Measurements from ENCODE around the gene CUL2. TPM values are rescaled to one million over a fixed set of nuclear protein-coding genes. Genes with fewer than 3 reads are reported as not detected.

Gene CUL2
- total and polyA plus RNA-seq, 2 experiments from 2014 or later = 17.2 to 38.3 TPM

DNA sequence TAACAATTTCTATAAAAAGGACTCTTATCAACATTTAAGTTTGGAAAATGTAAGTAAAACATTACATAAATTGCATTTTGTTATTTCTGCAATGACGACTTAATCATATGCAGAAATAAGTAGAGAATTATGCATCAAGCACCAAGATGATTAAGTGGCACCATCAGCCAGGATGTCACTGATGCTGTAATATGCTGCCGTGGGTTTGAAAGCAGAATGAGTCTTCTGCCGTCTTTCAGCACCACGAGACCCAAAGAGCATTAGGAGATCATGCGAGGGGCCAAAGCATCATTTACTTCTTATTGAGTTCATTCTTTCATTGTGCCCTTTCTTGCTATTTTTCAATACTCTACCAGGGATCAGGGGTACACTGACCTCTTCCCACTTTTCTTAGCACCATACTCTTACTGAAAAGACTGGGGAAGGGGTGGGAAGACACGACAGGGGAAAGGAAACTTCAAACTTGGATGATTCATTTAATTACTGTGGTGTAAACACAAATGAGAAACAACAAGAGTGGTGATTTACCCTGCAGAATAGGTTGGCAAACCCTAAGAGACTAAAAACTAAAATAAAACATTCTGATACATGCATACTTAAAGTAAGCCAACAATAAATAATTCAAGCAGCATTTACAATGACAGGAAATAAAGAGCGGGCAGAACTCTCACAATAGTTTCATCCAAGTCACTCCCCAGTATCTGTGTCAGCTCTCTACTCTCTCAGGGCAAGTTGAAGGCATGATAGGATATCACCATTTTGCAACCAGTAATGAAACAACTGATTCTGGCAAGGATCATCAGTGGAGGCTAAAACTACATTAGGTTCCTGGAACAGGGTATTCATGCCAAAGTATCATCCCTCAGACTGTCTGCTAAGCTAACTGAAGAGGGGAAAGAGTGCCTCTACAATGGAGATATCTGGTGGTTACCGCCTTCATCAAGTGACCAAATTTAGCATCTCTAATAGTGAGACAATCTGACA lies 70.8 kb downstream of the CUL2 start:
- no peak for ATAC-seq
- H3K4me2 ChIP-seq = no peak overlapping the region
- H3F3A ChIP-seq (replicated peaks; ENCODE audit: low read depth) = no peaks in the 10 kb centered on the region
- H3K36me3 ChIP-seq (ENCODE audit: insufficient read depth) = peaks cover 4% of the 10 kb centered on the region; the same call in 1 of the 2 replicates
- Mint-ChIP-seq H3K27ac (no peak overlapping the region), H3K36me3 (ENCODE audit: low read depth) (peaks cover 14% of the 10 kb centered on the region; the same call in 2 of the 3 replicates), H3K27me3 (ENCODE audit: insufficient read depth, low read depth, poor library complexity) (no peaks in the 10 kb centered on the region), H3K4me3 (no peak overlapping the region), H3K9me3 (no peaks in the 10 kb centered on the region), H3K4me1 (no peaks in the 10 kb centered on the region)
- no peaks in the 10 kb centered on the region for H3K4me1 ChIP-seq (ENCODE audit: insufficient read depth)
- H2AFZ ChIP-seq = no peak overlapping the region
- H3K4me3 ChIP-seq = no peak overlapping the region
- no peaks in the 10 kb centered on the region for H3K9me2 ChIP-seq (ENCODE audit: insufficient read depth)
- H3K27me3 ChIP-seq (ENCODE audit: insufficient read depth) = no peaks in the 10 kb centered on the region
- no peak for DNase-seq (ENCODE audit: low spot score)
- peak overlapping the region; percentile 64; the same call in 1 of the 2 replicates for H3K27ac ChIP-seq (ENCODE audit: low read depth)
- peaks cover 4% of the 10 kb centered on the region; the same call in 1 of the 2 replicates for H4K20me1 ChIP-seq (replicated peaks; ENCODE audit: insufficient read depth)
- TF ChIP-seq CREB1 (CRISPR knock-in tag; IDR thresholded peaks at IDR 0.05; ENCODE audit: low read depth) = no peak
- TF ChIP-seq, protein P1, sequence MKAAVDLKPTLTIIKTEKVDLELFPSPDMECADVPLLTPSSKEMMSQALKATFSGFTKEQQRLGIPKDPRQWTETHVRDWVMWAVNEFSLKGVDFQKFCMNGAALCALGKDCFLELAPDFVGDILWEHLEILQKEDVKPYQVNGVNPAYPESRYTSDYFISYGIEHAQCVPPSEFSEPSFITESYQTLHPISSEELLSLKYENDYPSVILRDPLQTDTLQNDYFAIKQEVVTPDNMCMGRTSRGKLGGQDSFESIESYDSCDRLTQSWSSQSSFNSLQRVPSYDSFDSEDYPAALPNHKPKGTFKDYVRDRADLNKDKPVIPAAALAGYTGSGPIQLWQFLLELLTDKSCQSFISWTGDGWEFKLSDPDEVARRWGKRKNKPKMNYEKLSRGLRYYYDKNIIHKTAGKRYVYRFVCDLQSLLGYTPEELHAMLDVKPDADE (IDR thresholded peaks at IDR 0.05) = no peak
- no peak for TF ChIP-seq STAT1 (IDR thresholded peaks at IDR 0.05; ENCODE audit: unreplicated experiment)
- no peak for TF ChIP-seq NANOG (IDR thresholded peaks at IDR 0.05; ENCODE audit: borderline replicate concordance)
- TF ChIP-seq ZNF462 (CRISPR knock-in tag; IDR thresholded peaks at IDR 0.05) = no peak
- TF ChIP-seq POLR2AphosphoS5 (IDR thresholded peaks at IDR 0.05; ENCODE audit: low read depth) = no peak
- TF ChIP-seq, protein P2, sequence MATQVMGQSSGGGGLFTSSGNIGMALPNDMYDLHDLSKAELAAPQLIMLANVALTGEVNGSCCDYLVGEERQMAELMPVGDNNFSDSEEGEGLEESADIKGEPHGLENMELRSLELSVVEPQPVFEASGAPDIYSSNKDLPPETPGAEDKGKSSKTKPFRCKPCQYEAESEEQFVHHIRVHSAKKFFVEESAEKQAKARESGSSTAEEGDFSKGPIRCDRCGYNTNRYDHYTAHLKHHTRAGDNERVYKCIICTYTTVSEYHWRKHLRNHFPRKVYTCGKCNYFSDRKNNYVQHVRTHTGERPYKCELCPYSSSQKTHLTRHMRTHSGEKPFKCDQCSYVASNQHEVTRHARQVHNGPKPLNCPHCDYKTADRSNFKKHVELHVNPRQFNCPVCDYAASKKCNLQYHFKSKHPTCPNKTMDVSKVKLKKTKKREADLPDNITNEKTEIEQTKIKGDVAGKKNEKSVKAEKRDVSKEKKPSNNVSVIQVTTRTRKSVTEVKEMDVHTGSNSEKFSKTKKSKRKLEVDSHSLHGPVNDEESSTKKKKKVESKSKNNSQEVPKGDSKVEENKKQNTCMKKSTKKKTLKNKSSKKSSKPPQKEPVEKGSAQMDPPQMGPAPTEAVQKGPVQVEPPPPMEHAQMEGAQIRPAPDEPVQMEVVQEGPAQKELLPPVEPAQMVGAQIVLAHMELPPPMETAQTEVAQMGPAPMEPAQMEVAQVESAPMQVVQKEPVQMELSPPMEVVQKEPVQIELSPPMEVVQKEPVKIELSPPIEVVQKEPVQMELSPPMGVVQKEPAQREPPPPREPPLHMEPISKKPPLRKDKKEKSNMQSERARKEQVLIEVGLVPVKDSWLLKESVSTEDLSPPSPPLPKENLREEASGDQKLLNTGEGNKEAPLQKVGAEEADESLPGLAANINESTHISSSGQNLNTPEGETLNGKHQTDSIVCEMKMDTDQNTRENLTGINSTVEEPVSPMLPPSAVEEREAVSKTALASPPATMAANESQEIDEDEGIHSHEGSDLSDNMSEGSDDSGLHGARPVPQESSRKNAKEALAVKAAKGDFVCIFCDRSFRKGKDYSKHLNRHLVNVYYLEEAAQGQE (IDR thresholded peaks at IDR 0.05; ENCODE audit: unreplicated experiment) = no peak
- no peak for TF ChIP-seq ZNF331 (CRISPR knock-in tag; IDR thresholded peaks at IDR 0.05; ENCODE audit: low read depth)
- TF ChIP-seq ZNF114 (CRISPR knock-in tag; IDR thresholded peaks at IDR 0.05) = no peak
- TF ChIP-seq EZH2 (IDR thresholded peaks at IDR 0.05; ENCODE audit: low read depth, unreplicated experiment) = no peak
- no peak for TF ChIP-seq CTCF (conservative IDR thresholded peaks at IDR 0.05; ENCODE audit: low read depth in 2 of 2)
- no peak for TF ChIP-seq JUNB (IDR thresholded peaks at IDR 0.05; ENCODE audit: unreplicated experiment)
- TF ChIP-seq EZH2phosphoT487 (IDR thresholded peaks at IDR 0.05; ENCODE audit: unreplicated experiment) = no peak
- H3K79me2 ChIP-seq (replicated peaks; ENCODE audit: insufficient read depth) = no peaks in the 10 kb centered on the region

All from GM23338 (cell line).